Measurements from ENCODE around the gene SLC34A2. TPM values are rescaled to one million over a fixed set of nuclear protein-coding genes. Genes with fewer than 3 reads are reported as not detected.

The SLC34A2 gene
- polyA plus RNA-seq, 4 donors = 0.85 to 35.3 (median 24.2) TPM

DNA sequence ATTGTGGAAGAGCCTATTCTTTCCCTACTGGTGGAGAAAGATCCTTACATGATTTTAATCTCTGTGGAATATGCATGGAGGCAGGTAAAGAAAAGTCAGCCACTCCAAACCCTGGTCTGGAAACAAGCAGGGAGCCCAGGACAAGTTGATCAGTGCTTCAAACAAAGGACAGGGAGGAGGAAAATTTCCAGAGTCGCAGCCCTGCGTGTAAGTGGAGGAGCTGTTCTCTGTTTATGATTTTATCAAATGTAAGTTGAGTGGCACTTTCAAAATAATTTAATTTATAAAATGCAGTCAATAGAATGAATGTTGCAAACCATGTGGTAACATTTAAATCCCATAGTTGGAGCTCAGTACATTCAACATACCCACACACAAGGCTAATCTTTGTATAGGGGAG, 57.0 kb downstream of the SLC34A2 start:
- DNase-seq (ENCODE audit: low read depth in 4 of 4, low spot score in 3 of 4) = no peak

DNA sequence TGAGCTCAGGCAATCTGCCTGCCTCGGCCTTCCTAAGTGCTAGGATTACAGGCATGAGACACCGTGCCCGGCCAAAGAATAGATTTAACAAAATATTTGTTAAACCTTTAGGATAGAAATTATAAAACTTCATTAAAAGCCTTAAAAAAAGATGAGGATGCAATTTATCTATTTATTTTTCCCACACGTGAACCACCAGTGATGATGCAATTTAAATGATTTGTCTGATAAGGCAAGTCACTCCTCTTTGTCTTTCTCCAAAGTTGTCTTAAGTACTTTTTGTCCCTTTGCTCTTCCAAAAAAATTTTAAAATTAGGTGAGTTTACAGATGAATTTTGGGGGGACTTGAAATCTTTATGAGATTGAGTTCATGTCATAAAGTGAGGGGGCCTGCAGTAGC, 58.2 kb downstream of the SLC34A2 start:
- no peak for DNase-seq (ENCODE audit: low read depth in 4 of 4, low spot score in 3 of 4)

GRCh38 chr4:25722964-25723363, 67.3 kb downstream of the SLC34A2 start:
- no peak for DNase-seq (ENCODE audit: low read depth in 4 of 4, low spot score in 3 of 4)

DNA sequence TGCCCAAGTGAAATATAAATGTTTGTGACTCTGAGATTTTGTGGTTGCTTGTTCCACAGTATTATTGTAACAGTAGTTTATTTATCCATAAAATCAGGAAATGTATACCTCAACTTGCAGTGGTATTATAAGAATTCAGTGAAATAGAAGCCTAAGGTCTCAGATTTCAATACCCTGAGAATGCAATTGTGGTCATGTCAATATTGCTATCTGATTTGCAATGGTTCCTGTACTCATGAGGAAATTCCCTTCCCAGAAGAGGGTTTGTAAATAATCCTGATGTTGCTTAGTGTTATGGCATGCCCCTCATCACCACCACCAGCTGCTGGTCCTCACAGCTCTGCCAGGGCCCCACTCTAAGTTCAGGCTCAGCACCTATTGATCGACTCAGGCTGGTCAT, 67.8 kb downstream of the SLC34A2 start:
- no peak for DNase-seq (ENCODE audit: low read depth in 4 of 4, low spot score in 3 of 4)

DNA sequence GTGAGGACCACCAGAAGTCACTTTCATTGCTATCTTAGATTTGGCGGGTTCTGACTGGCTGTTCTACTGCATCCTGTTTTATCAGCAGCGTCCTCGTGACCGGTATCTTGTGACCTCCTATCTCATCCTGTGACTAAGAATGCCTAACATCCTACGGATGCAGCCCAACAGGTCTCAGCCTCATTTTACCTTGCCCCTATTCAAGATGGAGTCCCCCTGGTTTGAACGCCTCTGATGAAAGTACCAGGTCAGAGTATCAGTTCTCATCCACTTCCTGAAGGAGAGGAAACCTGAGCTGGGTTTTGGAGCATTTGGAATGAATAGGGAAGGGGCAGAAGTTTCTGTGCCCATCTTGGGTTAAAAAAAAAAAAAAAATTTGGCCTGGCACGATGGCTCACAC, 70.2 kb downstream of the SLC34A2 start:
- no peak for DNase-seq (ENCODE audit: low read depth in 4 of 4, low spot score in 3 of 4)

DNA sequence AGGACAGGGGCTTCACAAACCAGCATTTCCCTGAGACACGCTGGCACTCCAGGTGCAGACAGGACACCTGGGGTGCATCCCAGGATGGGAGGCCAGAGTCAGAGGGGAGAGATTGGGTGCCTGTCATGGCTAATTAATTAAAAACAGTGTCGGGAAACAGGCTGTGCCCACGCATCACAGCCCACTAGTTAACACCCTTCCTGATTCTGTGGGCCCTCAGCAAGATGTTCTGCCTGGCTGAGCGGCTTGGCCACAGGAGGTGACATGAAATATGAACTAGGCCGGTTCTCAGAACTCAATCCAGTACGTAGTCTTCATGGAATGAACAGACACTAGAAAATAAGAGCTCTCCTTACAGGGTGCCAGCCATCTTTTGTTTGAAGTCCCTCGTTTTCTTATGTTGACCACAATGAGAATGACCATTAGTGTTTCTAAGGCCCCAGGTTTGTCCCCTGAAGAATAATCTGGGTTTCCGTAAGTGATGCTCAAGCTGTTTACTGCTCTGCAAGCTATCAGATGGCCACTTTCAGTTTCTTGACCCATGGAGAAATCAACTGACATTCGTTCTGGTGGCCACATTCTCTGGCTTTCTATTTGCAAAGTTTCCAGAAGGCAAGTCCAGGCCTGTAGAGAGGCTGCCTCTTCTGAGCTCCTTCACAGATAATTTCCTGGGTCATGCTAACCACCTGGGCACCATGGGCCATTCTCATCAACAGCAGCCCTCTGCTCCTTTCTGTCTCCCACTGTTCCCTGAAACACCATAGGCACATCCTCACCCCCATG, 72.3 kb downstream of the SLC34A2 start:
- peak in 1 of 4 donors; percentile 46 for DNase-seq (ENCODE audit: low read depth in 4 of 4, low spot score in 3 of 4)

Other genes starting within 250 kb of the SLC34A2 start
- gene SEL1L3, start 207.1 kb downstream of the SLC34A2 start, polyA plus RNA-seq (ENCODE audit: insufficient read length in 4 of 4) = 10 to 100 TPM; 11.2 to 25.6 (median 20.7) TPM